Measurements from ENCODE around the gene CD33.
"Not testable (repeated sequence)": the region's sequence is repeated elsewhere in the genome, so short reads cannot be mapped to it uniquely, and the experiment has no call there.

The CD33 gene

DNA sequence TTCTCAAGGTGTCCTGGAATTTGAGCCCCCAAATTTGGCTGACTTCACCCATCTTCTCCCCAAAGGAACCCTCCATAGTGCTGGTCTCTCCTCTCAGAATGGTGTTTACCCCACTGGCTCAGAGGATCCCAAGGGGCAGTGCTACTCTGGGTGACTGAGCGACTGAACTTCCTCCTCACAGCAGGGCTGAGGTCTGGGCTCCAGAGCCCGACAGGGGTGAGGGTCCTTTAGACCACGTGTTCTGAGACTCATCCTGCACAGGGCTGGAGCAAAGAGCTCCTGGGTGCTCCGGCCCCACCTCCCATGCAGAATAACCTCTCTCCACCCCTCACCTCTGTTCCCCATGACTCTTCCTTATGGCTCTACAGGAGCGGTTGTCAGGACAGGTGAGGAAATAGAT is 23.2 kb upstream of the CD33 start:
- Mint-ChIP-seq H3K4me3 (no peak overlapping the region), H3K27ac (no peak overlapping the region), H3K4me1 (no peaks in the 10 kb centered on the region), H3K27me3 (ENCODE audit: low read depth) (peaks cover 23% of the 10 kb centered on the region), H3K36me3 (ENCODE audit: low read depth) (no peaks in the 10 kb centered on the region), H3K9me3 (peaks cover 4% of the 10 kb centered on the region)
- TF ChIP-seq, protein P1, sequence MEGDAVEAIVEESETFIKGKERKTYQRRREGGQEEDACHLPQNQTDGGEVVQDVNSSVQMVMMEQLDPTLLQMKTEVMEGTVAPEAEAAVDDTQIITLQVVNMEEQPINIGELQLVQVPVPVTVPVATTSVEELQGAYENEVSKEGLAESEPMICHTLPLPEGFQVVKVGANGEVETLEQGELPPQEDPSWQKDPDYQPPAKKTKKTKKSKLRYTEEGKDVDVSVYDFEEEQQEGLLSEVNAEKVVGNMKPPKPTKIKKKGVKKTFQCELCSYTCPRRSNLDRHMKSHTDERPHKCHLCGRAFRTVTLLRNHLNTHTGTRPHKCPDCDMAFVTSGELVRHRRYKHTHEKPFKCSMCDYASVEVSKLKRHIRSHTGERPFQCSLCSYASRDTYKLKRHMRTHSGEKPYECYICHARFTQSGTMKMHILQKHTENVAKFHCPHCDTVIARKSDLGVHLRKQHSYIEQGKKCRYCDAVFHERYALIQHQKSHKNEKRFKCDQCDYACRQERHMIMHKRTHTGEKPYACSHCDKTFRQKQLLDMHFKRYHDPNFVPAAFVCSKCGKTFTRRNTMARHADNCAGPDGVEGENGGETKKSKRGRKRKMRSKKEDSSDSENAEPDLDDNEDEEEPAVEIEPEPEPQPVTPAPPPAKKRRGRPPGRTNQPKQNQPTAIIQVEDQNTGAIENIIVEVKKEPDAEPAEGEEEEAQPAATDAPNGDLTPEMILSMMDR (IDR thresholded peaks at IDR 0.05; ENCODE audit: unreplicated experiment in 3 of 3): no peak

DNA sequence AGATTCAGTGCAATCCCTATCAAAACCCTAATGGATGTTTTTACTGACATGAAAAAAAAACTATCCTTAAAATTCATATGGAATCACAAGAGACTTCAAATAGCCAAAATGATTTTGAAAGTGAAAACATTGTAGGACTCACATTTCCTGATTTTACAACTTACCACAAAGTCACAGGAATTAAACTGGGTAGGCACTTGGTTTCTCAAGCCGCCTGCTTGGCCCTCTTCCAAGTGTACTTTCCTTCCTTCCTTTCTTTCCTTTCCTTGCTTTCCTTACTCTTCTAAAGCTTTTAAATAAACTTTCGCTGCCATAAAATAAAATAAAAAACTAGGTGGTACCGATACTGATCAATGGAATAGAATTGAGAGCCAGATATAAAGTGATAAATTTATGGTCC is 21.0 kb upstream of the CD33 start:
- H3K4me3 Mint-ChIP-seq: no peak overlapping the region
- H3K27ac Mint-ChIP-seq: no peak overlapping the region
- H3K4me1 Mint-ChIP-seq: no peaks in the 10 kb centered on the region
- H3K36me3 Mint-ChIP-seq (ENCODE audit: low read depth): no peaks in the 10 kb centered on the region
- TF ChIP-seq, protein P1 (IDR thresholded peaks at IDR 0.05; ENCODE audit: unreplicated experiment in 3 of 3): no peak
- H3K9me3 Mint-ChIP-seq: peaks cover 4% of the 10 kb centered on the region
- H3K27me3 Mint-ChIP-seq (ENCODE audit: low read depth): peaks cover 23% of the 10 kb centered on the region

DNA sequence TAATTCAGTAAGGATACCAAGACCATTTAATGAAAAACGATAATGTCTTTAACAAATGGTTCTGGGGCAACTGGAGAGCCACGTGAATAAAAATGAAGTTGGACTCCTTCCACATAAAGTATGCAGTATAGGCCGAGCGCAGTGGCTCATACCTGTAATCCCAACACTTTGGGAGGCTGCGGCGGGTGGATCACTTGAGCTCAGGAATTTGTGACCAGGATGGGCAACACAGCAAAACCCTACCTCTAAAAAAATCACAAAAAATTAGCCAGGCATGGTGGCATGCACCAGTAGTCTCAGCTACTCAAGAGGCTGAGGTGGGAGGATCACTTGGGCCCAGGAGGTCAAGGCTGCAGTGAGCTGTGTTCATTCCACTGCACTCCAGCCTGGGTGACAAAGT is 20.6 kb upstream of the CD33 start:
- H3K9me3 Mint-ChIP-seq: peaks cover 4% of the 10 kb centered on the region
- peaks cover 27% of the 10 kb centered on the region for H3K27me3 Mint-ChIP-seq (ENCODE audit: low read depth)
- H3K4me3 Mint-ChIP-seq: no peak overlapping the region
- H3K27ac Mint-ChIP-seq: no peak overlapping the region
- no peaks in the 10 kb centered on the region for H3K36me3 Mint-ChIP-seq (ENCODE audit: low read depth)
- TF ChIP-seq, protein P1 (IDR thresholded peaks at IDR 0.05; ENCODE audit: unreplicated experiment in 3 of 3): no peak
- H3K4me1 Mint-ChIP-seq: no peaks in the 10 kb centered on the region

DNA sequence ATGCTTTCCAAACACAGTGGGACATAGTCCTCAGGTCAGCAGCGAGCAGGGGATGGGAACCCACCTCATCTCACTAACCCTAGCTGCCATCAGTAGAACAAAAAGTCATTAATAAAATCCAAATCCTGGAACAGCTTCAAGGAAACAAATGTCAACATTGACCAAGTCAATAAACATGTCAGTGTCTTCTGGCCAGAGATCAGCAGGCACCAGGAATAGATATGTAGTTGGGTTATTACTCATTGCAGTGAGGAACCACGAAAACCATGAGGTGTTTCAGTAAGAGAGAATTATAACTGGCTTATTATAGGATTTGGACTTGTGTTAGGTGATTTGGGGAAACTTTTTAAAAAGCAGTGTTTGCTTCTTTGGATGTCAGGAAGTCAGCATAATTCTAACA is 17.1 kb upstream of the CD33 start:
- H3K4me1 Mint-ChIP-seq: no peaks in the 10 kb centered on the region
- H3K27me3 Mint-ChIP-seq (ENCODE audit: low read depth): peaks cover 26% of the 10 kb centered on the region
- no peaks in the 10 kb centered on the region for H3K36me3 Mint-ChIP-seq (ENCODE audit: low read depth)
- H3K27ac Mint-ChIP-seq: no peak overlapping the region
- TF ChIP-seq, protein P1 (IDR thresholded peaks at IDR 0.05; ENCODE audit: unreplicated experiment in 3 of 3): no peak
- H3K4me3 Mint-ChIP-seq: no peak overlapping the region
- no peaks in the 10 kb centered on the region for H3K9me3 Mint-ChIP-seq

DNA sequence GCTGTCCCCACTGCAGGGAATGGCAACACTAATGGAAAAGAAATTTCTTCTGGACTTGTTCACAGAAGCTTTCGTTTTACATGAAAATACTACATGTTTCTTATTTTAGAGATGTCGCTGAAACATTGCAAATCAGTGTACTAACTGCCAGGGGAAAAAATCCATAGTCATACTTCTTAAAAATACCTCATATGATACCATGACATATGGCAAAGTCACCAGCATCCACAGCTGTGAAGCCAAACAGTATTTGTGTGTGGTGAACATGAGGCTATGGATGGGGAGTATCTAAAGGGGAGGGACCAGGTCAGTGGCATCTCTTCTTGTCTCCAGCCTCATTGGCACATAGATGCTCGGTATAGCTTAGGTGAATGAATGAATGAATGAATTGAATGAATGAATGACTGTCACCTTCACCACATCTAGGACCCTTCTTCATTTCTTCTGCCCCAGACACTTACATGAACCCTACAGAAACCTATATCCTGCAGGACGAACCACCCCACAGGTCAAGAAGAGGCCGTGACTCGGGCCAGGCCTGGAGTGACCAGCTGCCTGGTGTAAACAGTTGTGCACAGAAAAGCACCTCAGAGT is 14.6 kb upstream of the CD33 start:
- Mint-ChIP-seq H3K9me3 (no peaks in the 10 kb centered on the region), H3K4me3 (no peak overlapping the region), H3K27me3 (ENCODE audit: low read depth) (peaks cover 17% of the 10 kb centered on the region), H3K27ac (no peak overlapping the region), H3K4me1 (no peaks in the 10 kb centered on the region), H3K36me3 (ENCODE audit: low read depth) (no peaks in the 10 kb centered on the region)
- TF ChIP-seq, protein P1 (IDR thresholded peaks at IDR 0.05; ENCODE audit: unreplicated experiment in 3 of 3): no peak

DNA sequence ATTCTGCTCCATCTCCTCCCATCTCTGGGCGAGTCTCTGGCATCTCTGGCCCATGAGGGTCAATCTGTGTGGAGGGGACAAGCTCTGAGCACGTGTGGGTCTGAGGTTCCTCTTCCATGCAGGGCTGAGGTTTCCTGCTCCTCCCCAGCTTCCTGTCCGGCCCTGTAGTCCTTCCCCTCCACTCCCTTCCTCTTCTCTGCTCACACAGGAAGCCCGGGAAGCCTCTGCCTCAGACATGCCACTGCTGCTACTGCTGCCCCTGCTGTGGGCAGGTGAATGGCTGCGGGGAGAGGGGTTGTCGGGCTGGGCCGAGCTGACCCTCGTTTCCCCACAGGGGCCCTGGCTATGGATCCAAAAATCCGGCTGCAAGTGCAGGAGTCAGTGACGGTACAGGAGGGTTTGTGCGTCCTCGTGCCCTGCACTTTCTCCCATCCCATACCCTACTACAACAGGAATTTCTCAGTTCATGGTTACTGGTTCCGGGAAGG is 14.0 kb upstream of the CD33 start:
- not testable (repeated sequence) for H3K27ac Mint-ChIP-seq; H3K36me3 Mint-ChIP-seq (ENCODE audit: low read depth); H3K9me3 Mint-ChIP-seq; H3K4me1 Mint-ChIP-seq; H3K4me3 Mint-ChIP-seq
- peaks cover 13% of the 10 kb centered on the region for H3K27me3 Mint-ChIP-seq (ENCODE audit: low read depth)
